ENCODE data around the gene UPF3A. TPM values are rescaled to one million over a fixed set of nuclear protein-coding genes. Genes with fewer than 3 reads are reported as not detected.
"Not testable (repeated sequence)": the region's sequence is repeated elsewhere in the genome, so short reads cannot be mapped to it uniquely, and the experiment has no call there.

Gene UPF3A
- polyA plus RNA-seq, 4 donors: 93.0 to 191 (median 133) TPM

DNA sequence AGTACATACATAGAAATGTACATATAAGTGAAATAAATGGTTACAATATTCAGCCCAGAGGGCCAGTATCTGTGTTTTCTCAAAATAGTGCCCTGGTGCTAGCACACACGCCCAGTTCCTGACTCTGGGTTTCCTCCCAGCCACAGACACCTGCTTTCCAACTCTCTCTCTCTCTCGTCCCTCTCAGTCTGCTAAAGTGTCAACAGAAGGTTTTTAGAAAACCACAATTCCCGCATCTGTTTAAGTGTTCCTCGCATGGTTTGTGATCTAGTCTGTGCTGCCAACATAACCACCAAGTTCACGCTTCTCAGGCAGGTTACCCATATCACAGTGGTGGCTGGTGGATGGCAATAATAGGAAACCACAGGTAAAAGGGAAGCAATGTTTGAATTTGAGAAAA is 17.8 kb upstream of the UPF3A start:
- DNase-seq (ENCODE audit: low read depth in 4 of 4, low spot score in 2 of 4): no peak

DNA sequence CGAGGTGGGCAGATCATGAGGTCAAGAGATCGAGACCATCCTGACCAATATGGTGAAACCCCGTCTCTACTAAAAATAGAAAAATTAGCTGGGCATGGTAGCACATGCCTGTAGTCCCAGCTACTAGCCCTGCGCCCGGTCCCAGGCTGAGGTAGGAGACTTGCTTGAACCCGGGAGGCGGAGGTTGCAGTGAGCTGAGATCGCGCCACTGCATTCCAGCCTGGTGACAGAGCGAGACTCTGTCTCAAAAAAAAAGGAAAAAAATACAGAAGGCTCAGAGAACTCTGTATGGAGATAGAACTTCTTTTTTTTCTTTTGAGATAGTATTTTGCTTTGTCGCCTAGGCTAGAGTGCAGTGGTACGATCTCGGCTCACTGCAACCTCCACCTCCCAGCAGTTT is 17.1 kb upstream of the UPF3A start:
- not testable (repeated sequence) for DNase-seq (ENCODE audit: low read depth in 4 of 4, low spot score in 2 of 4)

DNA sequence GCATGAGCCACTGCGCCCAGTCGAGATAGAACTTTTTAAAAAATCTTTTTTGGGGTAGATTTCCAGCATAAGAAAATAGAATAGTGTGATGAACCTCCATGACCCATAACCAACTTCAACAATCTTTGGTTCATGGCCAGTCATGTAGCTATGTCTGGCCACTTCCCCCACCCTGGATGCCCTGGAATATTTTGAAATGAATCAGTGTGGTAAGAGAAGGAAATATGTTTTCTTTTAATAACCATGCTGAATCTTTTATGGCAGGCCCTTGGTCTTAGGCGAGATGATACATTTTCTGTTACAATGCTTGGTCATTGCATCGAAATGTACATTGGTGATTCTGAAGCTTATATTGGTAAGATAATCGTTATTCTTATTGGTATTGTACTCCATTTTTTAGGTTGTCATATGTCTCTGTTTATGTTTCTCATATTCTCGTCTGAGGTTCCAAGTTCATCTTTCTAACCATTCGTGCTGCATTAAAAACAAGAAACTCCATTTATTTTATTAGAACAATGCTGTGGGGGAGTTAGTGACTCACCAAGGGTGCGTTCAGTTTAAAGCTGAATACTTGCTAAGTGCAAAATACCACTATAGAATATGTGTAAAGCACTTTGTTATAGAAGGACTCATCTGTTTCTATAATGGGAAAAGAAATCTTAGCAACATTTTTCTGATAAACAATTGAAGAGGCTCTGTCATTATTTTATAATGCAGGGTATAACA is 16.4 kb upstream of the UPF3A start:
- DNase-seq (ENCODE audit: low read depth in 4 of 4, low spot score in 2 of 4): no peak

DNA sequence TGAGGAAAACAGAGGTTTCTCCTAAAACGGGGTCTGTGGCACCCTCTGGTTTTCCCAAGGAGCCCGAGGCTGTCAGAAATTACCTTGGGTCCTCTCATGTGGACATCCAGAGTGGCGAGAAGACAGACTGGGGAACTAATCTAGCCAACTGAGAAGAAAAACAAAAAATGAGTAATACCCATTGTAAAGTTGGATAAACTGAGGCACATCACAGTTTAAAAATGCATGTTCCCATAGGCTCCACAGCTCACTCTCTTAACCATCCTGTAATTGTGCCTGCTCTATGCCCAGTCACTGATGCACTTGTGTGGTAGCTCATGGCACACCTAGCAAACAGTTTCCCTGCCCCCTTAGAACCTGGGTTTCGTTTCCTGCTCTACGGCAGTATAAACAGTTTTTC is 15.2 kb upstream of the UPF3A start:
- no peak for DNase-seq (ENCODE audit: low read depth in 4 of 4, low spot score in 2 of 4)

DNA sequence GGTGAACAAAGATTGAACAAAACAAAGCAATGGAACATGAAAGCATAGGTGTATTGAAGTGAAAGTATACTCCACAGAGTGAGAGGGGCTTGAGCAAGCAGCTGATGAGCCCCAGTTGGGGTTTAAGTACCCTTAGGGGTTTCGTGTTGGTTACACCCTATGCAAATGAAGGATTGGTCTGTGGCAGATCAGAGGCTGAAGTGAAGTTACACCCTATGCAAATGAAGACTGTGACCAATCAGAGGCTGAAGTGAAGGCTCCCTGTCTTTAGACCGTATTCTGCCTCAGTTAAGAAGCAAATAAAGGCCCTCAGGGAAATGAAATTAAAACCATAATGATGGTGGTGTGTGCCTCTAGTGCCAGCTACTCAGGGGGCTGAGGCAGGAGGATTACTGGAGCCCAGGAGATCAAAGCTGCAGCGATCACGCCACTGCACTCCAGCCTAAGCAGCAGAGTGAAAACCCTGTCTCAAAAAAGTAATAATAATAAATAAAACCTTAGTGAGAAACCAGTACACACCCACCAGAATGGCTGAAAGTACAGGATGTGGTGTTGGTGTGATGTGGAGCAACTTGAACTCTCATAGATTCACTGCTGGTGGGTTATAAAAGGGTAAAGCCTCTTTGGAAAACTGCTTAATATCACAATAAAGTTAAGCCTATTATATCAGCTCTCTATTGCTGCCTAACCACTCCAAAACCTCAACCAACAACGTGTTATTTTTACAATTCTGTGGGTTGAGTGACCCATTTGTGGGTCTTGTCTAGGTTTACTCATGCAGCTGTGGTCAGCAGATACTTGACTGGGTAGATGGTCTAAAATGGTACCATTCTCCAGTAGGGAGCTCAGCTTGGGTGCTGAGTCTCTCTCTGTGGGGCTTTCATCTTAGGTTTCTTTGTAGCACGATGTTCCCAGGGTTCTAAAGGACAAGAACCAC is 12.8 kb upstream of the UPF3A start:
- DNase-seq (ENCODE audit: low read depth in 4 of 4, low spot score in 2 of 4): no peak

DNA sequence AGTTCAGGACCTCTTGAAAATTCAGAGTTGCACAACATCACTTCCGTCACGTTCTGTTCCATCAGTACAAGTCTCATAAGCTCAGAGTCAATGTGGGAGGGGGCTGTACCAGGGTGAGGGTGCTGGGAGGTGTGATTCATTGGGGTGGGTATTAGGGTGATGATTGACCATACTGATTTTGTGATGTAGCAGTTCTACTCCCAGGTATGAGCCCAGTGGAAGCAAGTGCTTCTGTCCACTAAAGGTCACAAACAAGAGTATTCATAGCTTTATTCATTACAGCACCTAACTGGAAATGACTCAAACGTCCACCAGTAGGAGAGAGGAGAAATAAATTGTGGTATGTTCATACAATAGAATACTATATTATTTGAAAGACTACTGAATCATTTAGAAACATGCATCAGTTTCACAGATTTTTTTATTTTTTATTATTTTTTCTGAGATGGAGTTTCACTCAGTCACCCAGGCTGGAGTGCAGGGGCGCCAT is 12.1 kb upstream of the UPF3A start:
- no peak for DNase-seq (ENCODE audit: low read depth in 4 of 4, low spot score in 2 of 4)

DNA sequence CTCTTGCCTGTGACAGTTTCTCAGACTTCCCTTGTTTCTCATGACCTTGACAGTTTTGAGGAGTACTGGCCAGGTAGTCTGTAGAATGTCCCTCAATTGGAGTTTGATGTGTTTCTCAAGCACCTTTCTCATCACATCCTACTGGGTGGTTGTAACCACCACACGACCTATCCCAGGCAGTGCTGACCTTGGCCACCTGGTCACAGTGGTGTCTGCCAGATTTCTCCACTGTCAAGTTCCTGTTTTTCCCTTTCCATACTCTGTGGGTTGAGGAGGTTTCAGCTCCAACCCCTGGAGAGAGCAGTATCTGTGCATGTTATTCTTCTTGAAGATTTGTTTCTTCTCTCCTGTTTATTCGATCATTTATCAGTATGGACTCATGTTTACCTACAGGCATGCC is 8.4 kb upstream of the UPF3A start:
- DNase-seq (ENCODE audit: low read depth in 4 of 4, low spot score in 2 of 4): no peak

DNA sequence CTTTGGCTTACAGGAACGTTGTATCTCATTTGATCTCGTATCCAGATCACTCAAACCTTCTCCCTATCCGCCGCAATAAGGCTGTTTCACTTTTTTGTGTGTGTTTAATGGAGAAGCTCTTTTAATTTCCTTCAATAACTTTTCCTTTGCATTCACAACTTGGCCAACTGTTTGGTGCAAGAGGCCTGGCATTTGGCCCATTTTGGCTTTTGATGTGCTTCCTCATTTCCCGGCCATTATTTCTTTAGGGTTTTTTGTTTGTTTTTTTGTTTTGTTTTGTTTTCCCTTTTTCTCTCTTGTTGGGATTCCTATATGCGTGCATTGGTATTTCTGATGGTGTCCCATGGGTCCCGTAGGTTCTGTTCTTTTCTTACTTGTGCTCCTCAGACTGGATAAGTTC is 6.1 kb upstream of the UPF3A start:
- DNase-seq (ENCODE audit: low read depth in 4 of 4, low spot score in 2 of 4): no peak

DNA sequence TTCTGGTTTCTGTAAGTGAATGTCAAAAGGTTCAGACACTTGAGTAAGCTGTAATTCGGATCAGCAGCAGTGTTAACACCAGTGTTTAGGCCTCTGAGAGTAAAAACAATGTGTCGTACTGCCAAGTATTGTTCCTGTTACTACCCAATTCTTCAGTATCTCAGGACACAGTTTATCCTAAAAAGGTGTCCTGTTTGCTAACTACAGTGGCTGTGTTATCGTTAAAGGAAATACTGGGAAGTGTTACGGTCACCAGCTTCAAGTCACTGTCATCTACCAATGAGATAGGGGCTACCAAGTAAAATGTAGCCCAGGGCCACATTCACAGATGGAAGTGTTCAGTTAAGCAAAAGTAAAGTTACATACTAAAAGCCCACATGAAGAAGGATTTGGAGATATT is 2.3 kb upstream of the UPF3A start:
- no peak for DNase-seq (ENCODE audit: low read depth in 4 of 4, low spot score in 2 of 4)

DNA sequence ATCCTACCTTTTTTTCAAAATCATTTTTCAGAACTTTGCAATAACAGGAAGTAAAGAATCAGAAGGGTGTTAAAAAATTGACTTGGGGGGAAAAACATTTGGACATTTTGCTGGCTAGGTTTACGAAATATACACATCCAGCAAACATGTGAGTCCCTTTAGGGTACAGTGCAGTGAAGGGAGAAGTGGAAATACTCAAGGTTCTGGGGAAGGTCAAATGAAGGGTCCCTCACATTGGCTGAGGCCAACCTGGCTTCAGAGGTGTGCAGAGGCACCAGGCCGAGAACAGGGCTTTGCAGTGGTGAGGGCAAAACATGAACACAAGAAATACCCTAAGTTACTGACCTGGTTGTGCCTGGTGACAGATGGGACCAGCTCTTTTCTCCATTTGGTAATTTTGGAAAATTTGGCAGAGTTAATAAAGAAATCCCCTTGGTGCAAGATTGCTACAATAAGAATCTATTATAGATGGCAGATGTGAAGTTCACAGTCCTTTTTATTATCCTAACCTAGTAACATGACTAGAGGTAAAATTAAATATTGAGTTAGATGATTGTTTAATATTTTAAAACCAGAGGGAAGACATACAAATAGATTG is 1.5 kb upstream of the UPF3A start:
- DNase-seq (ENCODE audit: low read depth in 4 of 4, low spot score in 2 of 4): no peak

DNA sequence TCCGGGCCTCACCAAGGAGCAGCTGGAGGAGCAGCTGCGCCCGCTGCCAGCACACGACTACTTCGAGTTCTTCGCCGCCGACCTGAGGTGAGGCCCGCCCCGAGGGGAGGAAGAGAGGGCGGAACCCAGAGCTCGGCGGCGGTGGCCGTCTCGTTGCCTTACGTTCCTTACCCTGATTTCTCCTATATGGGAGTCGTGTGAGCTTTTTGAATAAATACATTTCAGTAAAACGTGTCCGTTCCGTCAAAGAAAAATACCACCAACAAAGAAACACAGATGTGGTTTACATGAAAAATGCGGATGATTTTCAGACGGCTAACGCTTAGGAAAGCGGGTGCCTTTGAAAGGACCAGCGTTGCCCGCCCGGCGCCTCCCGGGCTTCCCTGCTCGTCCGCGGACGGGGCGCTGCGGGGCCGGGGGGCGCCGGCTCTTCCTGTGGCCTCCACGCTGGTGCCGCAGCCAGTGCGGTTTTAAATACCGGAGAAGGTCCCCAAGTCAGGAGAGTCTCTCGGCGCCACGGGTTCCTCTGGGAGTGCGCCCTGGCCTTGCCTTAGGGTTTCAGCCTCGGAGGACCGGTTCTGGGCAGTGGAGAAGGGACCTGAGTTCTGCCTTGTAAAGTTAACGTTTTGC is 755 bp downstream of the UPF3A start:
- peak; percentile 57 to 77 (median 68) for DNase-seq (ENCODE audit: low read depth in 4 of 4, low spot score in 2 of 4)

DNA sequence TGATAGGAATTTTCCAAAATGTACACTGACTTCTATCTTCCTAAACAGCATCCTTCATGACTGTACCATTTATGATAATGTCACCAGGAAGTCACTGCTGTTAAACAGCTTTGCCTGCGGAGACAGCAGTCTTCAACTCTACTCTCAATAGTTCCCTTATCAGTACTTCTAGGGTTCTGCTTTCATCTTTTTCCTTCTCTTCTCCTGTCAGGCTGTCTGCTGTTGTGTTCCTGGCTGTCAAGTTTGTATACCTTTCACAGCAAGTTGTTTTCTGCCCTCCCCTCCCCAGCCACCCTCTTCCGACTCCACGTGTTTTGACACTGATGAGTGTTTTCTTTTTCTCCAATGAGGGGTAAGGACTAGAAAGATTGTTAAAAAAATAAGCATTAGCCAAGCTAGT is 2.2 kb downstream of the UPF3A start:
- DNase-seq (ENCODE audit: low read depth in 4 of 4, low spot score in 2 of 4): no peak

DNA sequence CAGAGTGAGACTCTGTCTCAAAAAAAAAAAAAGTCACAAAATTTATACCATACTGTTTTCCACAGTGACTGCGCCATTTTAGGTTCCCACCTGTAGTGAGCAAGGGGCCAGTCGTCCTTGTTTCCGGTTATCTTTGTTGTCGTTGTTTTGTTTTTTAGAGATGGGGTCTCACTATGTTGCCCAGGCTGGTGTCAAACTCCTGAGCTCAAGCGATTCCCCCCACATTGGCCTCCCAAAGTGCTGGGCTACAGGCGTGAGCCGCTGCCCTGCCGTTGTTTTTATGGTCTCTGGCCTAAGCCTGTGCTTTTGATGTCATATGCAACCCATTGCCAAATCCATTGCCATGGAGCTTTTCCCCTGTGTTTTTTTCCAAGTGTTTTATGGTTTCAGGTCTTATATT is 3.3 kb downstream of the UPF3A start:
- no peak for DNase-seq (ENCODE audit: low read depth in 4 of 4, low spot score in 2 of 4)

DNA sequence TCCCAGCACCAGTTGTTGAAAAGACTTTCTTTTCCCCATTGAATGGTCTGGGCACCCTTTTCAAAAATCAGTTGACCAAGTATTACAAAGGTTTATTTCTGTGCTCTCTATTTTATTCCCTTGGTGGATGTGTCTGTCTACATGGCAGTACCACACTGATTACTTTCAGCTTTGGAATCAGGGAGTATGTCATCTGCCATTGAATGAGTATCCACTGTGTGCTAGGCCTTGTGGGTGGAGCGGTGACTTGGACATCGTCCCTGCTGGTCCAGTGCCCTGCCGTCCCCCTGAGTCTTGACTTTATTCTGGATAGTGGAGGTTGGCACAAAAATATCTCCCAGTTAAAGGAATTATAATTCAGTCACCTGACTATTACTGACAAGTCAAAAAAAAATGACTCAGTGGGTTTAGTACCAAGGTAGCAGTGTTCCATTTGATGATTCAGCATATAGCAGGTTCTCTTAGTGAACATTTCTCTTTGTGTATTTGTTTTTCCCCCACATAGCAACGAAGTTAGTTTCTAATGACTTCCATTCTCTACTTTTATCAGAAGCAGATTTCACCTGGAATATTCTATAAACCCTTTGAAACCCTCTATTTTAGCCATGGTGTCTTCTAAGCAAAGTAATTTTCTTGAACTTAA is 3.9 kb downstream of the UPF3A start:
- DNase-seq (ENCODE audit: low read depth in 4 of 4, low spot score in 2 of 4): no peak

DNA sequence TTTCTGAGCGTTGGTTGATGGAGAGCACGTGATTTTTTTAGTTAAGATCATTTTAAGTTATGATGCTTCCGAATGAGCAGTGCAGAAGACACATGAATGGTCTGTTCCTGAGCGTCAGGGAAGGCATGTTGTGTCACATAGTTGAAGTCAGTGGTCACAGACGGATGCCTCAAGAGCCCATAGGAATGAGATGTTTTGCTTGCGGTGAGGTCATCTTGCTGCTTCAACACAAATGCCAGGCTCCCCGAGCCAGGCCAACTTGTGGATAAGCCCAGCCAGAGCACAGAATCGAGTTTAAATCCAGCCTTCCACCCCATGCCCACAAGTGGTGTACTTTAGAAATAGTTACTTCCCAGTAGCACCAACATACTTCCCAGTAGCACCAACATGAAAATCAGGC is 5.4 kb downstream of the UPF3A start:
- DNase-seq (ENCODE audit: low read depth in 4 of 4, low spot score in 2 of 4): no peak

DNA sequence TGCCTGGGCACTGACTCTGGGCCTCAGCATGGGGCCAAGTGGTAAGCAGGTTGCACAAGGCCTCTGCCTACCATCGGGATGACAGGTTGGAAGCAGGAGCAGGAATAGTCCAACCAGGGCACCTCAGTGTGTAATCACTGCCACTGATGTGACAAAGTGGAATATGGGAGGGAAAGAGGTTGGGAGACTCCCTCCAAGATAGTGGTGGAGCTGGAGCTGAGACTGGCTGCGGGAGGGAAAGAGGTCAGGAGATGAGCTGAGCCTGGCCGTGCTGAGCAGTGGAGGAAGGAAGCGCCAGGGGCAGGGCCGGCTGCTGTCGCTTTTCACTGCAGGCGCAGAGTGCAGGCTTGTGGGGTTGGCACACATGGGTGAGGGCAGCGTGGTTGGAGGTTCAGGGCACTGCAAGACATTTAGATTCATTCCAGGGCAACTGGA is 6.8 kb downstream of the UPF3A start:
- no peak for DNase-seq (ENCODE audit: low read depth in 4 of 4, low spot score in 2 of 4)

DNA sequence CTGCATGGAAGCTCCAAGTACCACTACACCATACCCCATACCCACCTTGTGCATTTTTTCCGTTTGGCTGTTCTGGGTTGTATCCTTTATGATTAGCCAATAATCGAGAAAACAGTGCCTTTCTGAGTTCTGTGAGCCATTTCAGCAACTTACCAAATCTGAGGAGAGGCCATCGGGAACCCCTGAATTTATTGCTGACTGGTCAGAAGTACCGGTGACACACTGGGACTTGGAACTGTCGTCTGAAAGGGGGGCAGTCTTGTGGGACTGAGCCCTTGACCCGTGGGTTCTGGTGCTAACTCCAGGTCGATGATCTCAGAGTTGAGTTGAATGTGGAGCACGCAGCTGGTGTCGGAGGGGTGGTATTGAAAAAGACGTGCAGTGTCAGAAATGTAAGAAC is 15.0 kb downstream of the UPF3A start:
- DNase-seq (ENCODE audit: low read depth in 4 of 4, low spot score in 2 of 4): no peak

DNA sequence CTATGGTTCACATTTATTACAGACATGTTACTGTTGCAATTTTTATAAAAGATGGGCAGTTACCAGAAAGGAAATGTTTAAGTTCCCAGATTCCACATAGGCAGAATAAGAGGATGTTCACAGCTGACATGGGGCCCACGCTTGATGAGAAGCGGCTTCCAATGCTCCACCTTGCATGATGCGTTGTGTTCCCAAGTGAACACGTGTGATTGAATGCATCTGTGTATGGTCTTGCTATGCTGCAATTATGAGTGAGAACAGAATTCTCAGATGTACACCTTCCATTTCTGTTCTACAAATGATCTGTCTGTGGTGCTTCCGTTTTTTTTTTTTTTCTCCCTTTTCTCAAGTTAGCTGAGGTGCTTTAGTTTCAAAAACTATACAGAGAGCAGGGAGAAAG is 15.5 kb downstream of the UPF3A start:
- DNase-seq (ENCODE audit: low read depth in 4 of 4, low spot score in 2 of 4): no peak

DNA sequence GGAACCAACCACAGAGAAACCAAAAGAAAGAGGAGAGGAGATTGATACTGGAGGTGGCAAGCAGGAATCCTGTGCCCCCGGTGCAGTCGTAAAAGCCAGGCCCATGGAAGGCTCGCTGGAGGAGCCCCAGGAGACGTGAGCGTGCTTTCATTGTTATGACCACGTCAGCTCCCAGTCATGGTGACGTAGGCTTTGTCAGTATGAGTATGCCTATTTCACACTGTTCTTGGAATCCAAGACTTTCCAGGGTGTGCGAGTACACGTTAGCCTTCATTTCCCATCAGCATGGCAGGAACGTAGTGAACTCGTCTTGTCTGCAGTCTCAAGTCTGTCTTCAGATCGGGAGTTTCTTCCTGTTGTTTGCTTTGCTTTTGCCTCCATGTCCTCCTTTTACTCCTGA is 17.5 kb downstream of the UPF3A start:
- no peak for DNase-seq (ENCODE audit: low read depth in 4 of 4, low spot score in 2 of 4)

DNA sequence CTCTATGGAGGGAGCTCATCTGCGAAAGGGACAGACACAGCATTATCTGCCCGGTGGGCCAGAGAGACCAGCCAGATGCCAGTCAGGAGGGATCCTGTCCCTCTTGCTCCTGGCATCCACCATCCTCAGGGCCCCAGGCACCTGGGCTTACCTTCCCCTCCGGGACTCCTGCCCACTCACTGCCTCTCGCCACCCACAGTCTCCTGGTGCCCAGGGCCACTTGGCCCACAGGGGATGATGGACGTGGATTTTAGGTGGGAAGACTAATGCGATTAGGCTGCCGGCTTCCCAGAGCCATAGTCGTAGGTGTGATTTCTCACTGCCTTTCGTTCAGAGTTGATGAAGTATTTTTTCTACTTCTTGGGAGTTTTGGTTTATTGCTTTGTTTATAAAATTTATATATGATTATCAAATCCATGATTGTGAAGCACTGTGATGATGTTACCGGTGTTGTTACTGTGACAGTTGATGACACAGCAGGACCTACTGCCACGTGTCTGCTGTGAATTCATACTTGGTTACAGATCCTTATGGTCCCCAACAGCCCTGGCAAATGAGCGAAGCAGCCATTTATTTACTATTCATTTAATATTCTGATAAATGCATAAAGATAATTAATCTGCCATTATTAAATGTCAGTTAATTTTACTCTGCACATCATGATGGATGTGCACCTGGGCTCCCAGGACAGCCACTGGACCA is 18.4 kb downstream of the UPF3A start:
- DNase-seq (ENCODE audit: low read depth in 4 of 4, low spot score in 2 of 4): no peak
